WI38 (cell line): ENCODE measurements around the gene RAB4B.
A peak's percentile ranks its signal among the peaks of the same experiment; 100 is the strongest.
"Not testable (repeated sequence)": the region's sequence is repeated elsewhere in the genome, so short reads cannot be mapped to it uniquely, and the experiment has no call there.

Experiments used
- H3K4me3 ChIP-seq: 2 replicates; pipeline ENCODE4 v1.5.1; 2011; ENCODE audit warnings: low read depth, mild to moderate bottlenecking, control low read depth, low read length
- TF ChIP-seq, protein P1 (sequence below): IDR thresholded peaks from 2 replicates; pipeline ENCODE4 v1.5.1; 2012; ENCODE audit warnings: low read depth, mild to moderate bottlenecking, control low read depth, low read length

Gene RAB4B

DNA sequence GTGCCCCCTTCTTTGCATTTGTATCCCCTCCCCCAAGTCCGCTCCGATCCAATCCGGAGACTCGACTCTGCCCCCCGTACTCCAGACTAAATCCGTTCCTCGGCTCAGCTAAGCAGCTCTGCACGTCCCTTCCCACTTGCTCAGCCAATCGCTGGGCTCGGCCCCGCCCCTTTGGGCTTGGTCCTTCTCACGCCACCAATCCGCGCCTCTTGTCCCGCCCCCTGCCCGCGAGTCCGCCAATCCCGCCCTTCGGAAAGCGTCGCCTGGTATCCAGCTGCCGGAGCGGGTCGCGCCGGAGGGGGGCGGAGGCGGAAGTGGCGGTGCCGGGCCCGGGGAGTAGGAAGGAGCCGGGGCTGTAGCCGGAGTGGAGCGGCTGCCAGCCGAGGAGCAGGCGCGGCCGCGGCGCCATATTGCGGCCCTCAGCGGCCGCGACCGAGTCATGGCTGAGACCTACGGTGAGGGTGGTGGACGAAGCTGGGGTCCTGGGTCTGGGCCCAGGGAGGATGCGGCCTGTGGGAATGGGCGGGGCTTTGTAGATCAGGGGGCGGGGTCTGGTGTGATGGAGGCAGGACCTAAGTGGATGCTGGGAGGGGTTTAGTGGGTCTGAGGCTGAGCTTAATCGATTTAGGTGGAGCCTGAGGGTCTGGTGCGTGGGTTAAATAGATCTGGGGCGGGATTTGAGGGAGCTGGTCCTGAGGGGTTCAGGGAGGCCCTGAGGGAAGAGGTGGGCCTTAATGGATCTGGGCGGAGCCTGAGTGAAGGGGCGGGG is at the start of gene RAB4B:
TSS of gene RAB4B (plus strand) at position 311 of the 769 bp plus-strand sequence. CDS start at position 440, 129 bp downstream.
- peak within 1 kb of the TSS; percentile 76 for H3K4me3 ChIP-seq
- TF ChIP-seq, protein P1, sequence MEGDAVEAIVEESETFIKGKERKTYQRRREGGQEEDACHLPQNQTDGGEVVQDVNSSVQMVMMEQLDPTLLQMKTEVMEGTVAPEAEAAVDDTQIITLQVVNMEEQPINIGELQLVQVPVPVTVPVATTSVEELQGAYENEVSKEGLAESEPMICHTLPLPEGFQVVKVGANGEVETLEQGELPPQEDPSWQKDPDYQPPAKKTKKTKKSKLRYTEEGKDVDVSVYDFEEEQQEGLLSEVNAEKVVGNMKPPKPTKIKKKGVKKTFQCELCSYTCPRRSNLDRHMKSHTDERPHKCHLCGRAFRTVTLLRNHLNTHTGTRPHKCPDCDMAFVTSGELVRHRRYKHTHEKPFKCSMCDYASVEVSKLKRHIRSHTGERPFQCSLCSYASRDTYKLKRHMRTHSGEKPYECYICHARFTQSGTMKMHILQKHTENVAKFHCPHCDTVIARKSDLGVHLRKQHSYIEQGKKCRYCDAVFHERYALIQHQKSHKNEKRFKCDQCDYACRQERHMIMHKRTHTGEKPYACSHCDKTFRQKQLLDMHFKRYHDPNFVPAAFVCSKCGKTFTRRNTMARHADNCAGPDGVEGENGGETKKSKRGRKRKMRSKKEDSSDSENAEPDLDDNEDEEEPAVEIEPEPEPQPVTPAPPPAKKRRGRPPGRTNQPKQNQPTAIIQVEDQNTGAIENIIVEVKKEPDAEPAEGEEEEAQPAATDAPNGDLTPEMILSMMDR = no peak

DNA sequence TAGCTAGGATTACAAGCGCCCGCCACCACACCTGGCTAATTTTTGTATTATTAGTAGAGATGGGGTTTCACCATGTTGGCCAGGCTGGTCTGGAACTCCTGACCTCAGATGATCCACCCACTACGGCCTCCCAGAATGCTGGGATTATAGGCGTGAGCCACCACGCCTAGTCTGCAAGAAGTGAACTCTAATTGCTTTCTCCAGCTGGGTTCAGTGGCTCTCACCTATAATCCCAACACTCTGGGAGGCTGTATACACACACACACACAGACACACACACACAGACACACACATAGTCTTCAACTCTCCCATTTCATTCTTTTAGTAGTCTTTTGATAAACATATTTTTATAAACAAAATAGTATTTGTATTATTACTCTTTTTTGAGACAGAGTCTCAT is 48.0 kb upstream of the RAB4B start:
- H3K4me3 ChIP-seq = not testable (repeated sequence)

GRCh38 chr19:40732304-40732703 is 45.7 kb upstream of the RAB4B start:
- not testable (repeated sequence) for H3K4me3 ChIP-seq

DNA sequence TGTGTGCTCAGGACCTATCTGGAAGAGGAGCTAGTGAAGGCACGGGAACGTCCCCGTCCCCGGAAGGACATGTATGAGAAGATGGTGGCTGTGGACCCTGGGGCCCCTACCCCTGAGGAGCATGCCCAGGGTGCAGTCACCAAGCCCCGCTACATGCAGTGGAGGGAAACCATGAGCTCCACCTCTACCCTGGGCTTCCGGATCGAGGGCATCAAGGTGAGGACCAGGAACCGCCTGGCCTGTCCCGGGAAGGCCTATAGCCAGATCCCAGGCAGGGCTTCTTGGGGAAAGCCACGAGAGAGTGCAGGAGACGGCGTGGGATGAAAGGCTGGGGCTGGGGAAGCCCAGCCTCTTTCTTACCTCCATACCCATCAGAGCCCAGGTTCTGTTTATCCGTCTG is 44.9 kb upstream of the RAB4B start:
- TF ChIP-seq, protein P1 = no peak
- no peak overlapping the region for H3K4me3 ChIP-seq

DNA sequence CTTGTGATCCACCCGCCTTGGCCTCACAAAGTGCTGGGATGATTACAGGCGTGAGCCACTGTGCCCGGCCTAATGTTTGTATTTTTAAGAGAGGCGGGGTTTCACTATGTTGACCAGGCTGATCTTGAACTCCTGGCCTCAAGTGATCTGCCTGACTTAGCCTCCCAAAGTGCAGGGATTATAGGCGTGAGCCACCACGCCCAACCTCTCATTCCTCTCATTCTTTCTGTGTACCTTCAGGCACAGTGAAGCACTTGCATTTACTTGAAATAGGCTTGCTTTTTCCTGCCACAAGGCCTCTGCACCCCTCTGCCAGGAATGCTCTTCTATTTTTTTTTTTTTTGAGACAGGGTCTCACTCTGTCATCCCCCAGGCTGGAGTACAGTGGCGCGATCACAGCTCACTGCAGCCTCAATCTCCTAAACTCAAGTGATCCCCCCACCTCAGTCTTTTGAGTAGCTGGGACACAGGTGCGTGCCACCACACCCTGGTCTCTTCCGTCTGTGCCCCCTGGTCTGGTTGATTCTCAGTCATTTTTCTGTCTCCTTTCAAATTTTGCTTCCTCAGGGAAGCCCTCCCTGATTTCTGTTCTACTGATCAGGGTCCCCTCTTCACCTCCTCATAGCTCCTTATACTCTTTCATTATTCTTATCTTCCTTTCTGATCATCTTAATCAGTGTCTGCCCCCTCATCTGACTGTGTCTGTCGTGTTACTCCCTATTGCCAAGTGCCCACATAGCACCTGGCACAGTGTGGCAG is 42.9 kb upstream of the RAB4B start:
- H3K4me3 ChIP-seq = no peak overlapping the region
- TF ChIP-seq, protein P1 = no peak

- TF ChIP-seq, protein P1 = no peak
- no peak overlapping the region for H3K4me3 ChIP-seq
Observed at GRCh38 chr19:40736661-40737060, 41.4 kb upstream of the RAB4B start.

DNA sequence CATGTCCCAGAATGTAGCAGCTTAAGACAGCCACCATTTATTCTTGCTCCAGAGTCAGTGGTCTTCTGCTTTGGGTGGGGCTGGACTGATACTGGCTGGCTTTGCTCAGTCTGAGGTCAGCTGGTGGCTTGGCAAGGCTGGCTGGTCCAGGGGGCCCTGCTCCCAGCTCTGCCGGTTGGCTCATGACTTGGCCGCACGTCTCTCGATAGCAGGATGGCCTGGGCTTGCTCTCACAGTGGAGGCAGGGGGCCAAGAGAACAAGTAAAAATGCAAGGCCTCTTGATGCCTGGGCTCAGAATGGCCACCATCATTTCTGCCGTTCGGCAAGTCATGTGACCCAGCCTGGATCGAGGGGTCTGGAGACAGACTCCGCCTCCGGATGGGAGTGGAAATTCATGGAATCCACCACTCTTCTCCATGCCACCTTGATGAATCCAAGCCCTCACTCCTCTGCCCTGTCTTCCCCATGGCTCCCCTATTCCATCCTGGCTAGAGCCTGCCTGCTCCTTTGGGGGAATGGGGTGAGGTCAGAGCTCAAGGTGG is 40.9 kb upstream of the RAB4B start:
- H3K4me3 ChIP-seq = no peak overlapping the region
- TF ChIP-seq, protein P1 = no peak
